MM.1S (cell line): ENCODE measurements around the gene PCBP1.

Source experiments
- DNase-seq: peaks from one replicate; pipeline ENCODE4 v3.0.0-alpha.2; 2015
- H2AFZ ChIP-seq: fragments of 300-600 bp; sonication (generic); 2 replicates; pipeline ENCODE4 v1.6.0; 2016; ENCODE audit warnings: antibody characterized with exemption, low read length
- H3F3A ChIP-seq: fragments of 300-600 bp; sonication (generic); 2 replicates; pipeline ENCODE4 v1.6.1; 2016; ENCODE audit warnings: mild to moderate bottlenecking, antibody characterized with exemption, low read length, moderate library complexity, mixed read lengths; ENCODE audit not compliant: insufficient read depth
- H3K27ac ChIP-seq: fragments of 300-600 bp; sonication (generic); 2 replicates; pipeline ENCODE4 v1.5.1; 2016; ENCODE audit warnings: mild to moderate bottlenecking, low read length
- H3K27me3 ChIP-seq: fragments of 300-600 bp; sonication (generic); replicated peaks from 2 replicates; pipeline ENCODE4 v1.6.0; 2016; ENCODE audit warnings: low read length; ENCODE audit not compliant: insufficient read depth
- H3K36me3 ChIP-seq: fragments of 300-600 bp; sonication (generic); replicated peaks from 2 replicates; pipeline ENCODE4 v1.6.1; 2016; ENCODE audit warnings: mild to moderate bottlenecking, low read length, mixed read lengths; ENCODE audit not compliant: insufficient read depth
- H3K4me1 ChIP-seq: fragments of 300-600 bp; sonication (generic); 2 replicates; pipeline ENCODE4 v1.6.1; 2016; ENCODE audit warnings: low read length, mixed read lengths
- H3K4me2 ChIP-seq: fragments of 300-600 bp; sonication (generic); 2 replicates; pipeline ENCODE4 v1.6.0; 2016; ENCODE audit warnings: low read depth, low read length
- H3K4me3 ChIP-seq: fragments of 300-600 bp; sonication (generic); 2 replicates; pipeline ENCODE4 v1.5.1; 2016; ENCODE audit warnings: low read length, mixed read lengths
- H3K79me2 ChIP-seq: fragments of 300-600 bp; sonication (generic); 2 replicates; pipeline ENCODE4 v1.6.1; 2016; ENCODE audit warnings: mixed run types, low read length, mixed read lengths
- H3K9ac ChIP-seq: fragments of 300-600 bp; sonication (generic); 2 replicates; pipeline ENCODE4 v1.6.1; 2016; ENCODE audit warnings: low read length, mixed read lengths
- H3K9me2 ChIP-seq: fragments of 300-600 bp; sonication (generic); replicated peaks from 2 replicates; pipeline ENCODE4 v1.6.1; 2016; ENCODE audit warnings: mild to moderate bottlenecking, low read length, mixed read lengths; ENCODE audit not compliant: insufficient read depth
- H3K9me3 ChIP-seq: fragments of 300-600 bp; sonication (generic); replicated peaks from 2 replicates; pipeline ENCODE4 v1.6.1; 2016; ENCODE audit warnings: mild to moderate bottlenecking, low read length, mixed read lengths; ENCODE audit not compliant: insufficient read depth
- H4K20me1 ChIP-seq: fragments of 300-600 bp; sonication (generic); 2 replicates; pipeline ENCODE4 v1.6.1; 2016; ENCODE audit warnings: mild to moderate bottlenecking, low read length, moderate library complexity, mixed read lengths; ENCODE audit not compliant: insufficient read depth
- CTCF ChIP-seq: fragments of 300-600 bp; sonication (generic); IDR thresholded peaks from 2 replicates; pipeline ENCODE4 v1.5.1; 2016; ENCODE audit warnings: antibody characterized with exemption, low read length, mixed read lengths
- EZH2 ChIP-seq: fragments of 300-600 bp; sonication (generic); optimal IDR thresholded peaks from 2 replicates; pipeline ENCODE3; 2017; ENCODE audit warnings: low read depth, mild to moderate bottlenecking, antibody characterized with exemption, low read length, mixed read lengths
- EZH2phosphoT487 ChIP-seq: fragments of 300-600 bp; sonication (generic); IDR thresholded peaks from 2 replicates; pipeline ENCODE4 v1.6.1; 2018; ENCODE audit warnings: antibody characterized with exemption, low read length

Gene PCBP1

DNA sequence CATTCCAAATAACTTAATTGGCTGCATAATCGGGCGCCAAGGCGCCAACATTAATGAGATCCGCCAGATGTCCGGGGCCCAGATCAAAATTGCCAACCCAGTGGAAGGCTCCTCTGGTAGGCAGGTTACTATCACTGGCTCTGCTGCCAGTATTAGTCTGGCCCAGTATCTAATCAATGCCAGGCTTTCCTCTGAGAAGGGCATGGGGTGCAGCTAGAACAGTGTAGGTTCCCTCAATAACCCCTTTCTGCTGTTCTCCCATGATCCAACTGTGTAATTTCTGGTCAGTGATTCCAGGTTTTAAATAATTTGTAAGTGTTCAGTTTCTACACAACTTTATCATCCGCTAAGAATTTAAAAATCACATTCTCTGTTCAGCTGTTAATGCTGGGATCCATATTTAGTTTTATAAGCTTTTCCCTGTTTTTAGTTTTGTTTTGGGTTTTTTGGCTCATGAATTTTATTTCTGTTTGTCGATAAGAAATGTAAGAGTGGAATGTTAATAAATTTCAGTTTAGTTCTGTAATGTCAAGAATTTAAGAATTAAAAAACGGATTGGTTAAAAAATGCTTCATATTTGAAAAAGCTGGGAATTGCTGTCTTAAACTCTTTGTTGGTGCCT is 1.4 kb downstream of the PCBP1 start:
- peaks cover 30% of the 10 kb centered on the region for H3K79me2 ChIP-seq
- H3K4me3 ChIP-seq: peak overlapping the region; percentile 98
- no peaks in the 10 kb centered on the region for H4K20me1 ChIP-seq
- H3K27ac ChIP-seq: peak overlapping the region; percentile 91; the same call in 1 of the 2 replicates
- TF ChIP-seq EZH2phosphoT487 (no peak), EZH2 (no peak), CTCF (no peak)
- DNase-seq: no peak
- H3K9me3 ChIP-seq: no peaks in the 10 kb centered on the region
- H3K36me3 ChIP-seq: no peaks in the 10 kb centered on the region; the same call in 1 of the 2 replicates
- H3F3A ChIP-seq: peaks cover 72% of the 10 kb centered on the region
- no peaks in the 10 kb centered on the region for H3K27me3 ChIP-seq
- H3K9me2 ChIP-seq: no peaks in the 10 kb centered on the region
- H3K9ac ChIP-seq: peak overlapping the region; percentile 100
- no peak overlapping the region for H2AFZ ChIP-seq
- peak overlapping the region; percentile 93 for H3K4me2 ChIP-seq
- peaks cover 32% of the 10 kb centered on the region for H3K4me1 ChIP-seq

- Histone ChIP-seq H3K9me2 (no peaks in the 10 kb centered on the region), H3F3A (peaks cover 65% of the 10 kb centered on the region), H3K9me3 (no peaks in the 10 kb centered on the region), H2AFZ (no peak overlapping the region), H3K4me2 (peak overlapping the region; percentile 93), H3K9ac (peak overlapping the region; percentile 100), H3K27ac (peak overlapping the region; percentile 91; the same call in 1 of the 2 replicates), H3K27me3 (no peaks in the 10 kb centered on the region), H3K4me3 (peak overlapping the region; percentile 98), H3K36me3 (no peaks in the 10 kb centered on the region; the same call in 1 of the 2 replicates), H3K79me2 (peaks cover 23% of the 10 kb centered on the region), H4K20me1 (no peaks in the 10 kb centered on the region), H3K4me1 (peaks cover 25% of the 10 kb centered on the region)
- DNase-seq: peak; percentile 36
- TF ChIP-seq EZH2: no peak
- no peak for TF ChIP-seq EZH2phosphoT487
- no peak for TF ChIP-seq CTCF
These were observed 2.1 kb downstream of the PCBP1 start for GRCh38 chr2:70089220-70089982.

DNA sequence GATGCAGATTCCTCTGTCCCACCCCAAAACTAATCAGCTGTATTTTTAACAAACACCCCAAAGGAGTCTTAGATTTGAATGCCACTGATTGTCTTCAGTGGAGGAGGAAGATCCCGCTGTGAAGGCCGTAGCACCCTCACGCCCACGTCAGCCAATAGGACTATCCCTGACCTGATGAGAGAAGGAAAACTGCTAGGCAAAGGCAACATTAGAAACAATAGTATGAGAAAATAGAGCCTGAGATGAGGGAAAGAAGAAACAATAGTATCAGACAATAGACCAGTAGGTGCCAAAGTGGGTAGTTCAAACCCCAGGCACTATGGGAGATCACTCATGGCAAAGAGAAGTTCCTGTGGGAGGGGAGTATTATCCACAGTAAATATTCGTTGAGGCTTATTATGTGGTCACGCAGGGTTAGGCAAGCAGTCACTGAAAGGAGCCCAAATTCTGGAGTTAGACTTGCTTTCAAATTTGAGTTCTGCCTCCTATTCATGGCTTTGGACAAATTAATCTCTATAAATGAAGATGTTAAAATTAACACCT is 2.8 kb downstream of the PCBP1 start:
- H3K27me3 ChIP-seq: no peaks in the 10 kb centered on the region
- H2AFZ ChIP-seq: no peak overlapping the region
- H3K79me2 ChIP-seq: peaks cover 20% of the 10 kb centered on the region
- H3K9me2 ChIP-seq: no peaks in the 10 kb centered on the region
- TF ChIP-seq EZH2phosphoT487 (no peak), CTCF (no peak), EZH2 (no peak)
- no peak for DNase-seq
- H3K9me3 ChIP-seq: no peaks in the 10 kb centered on the region
- H3K36me3 ChIP-seq: no peaks in the 10 kb centered on the region; the same call in 1 of the 2 replicates
- peaks cover 24% of the 10 kb centered on the region for H3K4me1 ChIP-seq
- H3K27ac ChIP-seq: peak overlapping the region; percentile 15; the same call in 1 of the 2 replicates
- no peak overlapping the region for H3K4me3 ChIP-seq
- peaks cover 61% of the 10 kb centered on the region for H3F3A ChIP-seq
- H3K9ac ChIP-seq: no peak overlapping the region
- H4K20me1 ChIP-seq: no peaks in the 10 kb centered on the region
- H3K4me2 ChIP-seq: peak overlapping the region; percentile 93; the same call in 1 of the 2 replicates
